A549 (cell line): ENCODE data around the gene SUGCT. TPM values are rescaled to one million over a fixed set of nuclear protein-coding genes. Genes with fewer than 3 reads are reported as not detected.

Source experiments
- ATAC-seq, 2 experiments: fragments of 200-7000 bp in 1 of 2; fragments of >200 bp in 1 of 2; cut with Nextera tagmentation in 1 of 2; cut with Tn5 transposase in 1 of 2; 3 replicates each; pipeline versions ENCODE4 v1.8.0 to v1.9.1; 2018 to 2020; ENCODE audit warnings: mild to moderate bottlenecking in 1 of 2, moderate library complexity in 1 of 2
- CTCF ChIA-PET: fragments of 300-600 bp; sonication (Branson Sonifier 250); formaldehyde crosslinking; extraction: SDS; loops from one replicate; lab custom pipeline; 2021; ENCODE audit warnings: antibody characterized with exemption, inconsistent platforms; lab: Yijun Ruan, JAX
- POLR2A ChIA-PET: fragments of 350-600 bp; formaldehyde crosslinking; extraction: SDS; loops from one replicate; lab custom pipeline; 2021; ENCODE audit warnings: antibody characterized with exemption, inconsistent platforms; lab: Yijun Ruan, JAX
- DNase-seq, 2 experiments: peaks; one replicate each; pipeline versions ENCODE4 v3.0.0 to v3.0.0-alpha.2; 2011 to 2016; ENCODE audit warnings: low read depth in 1 of 2, low spot score in 1 of 2
- FAIRE-seq: peaks from 2 replicates; lab custom pipeline; 2011; peaks lifted over from hg19 to GRCh38; lab: Jason Lieb, UNC
- H3K27ac ChIP-seq, 2 experiments: fragments of >200 bp; sonication (Bioruptor Twin); formaldehyde crosslinking; 3 replicates each; pipeline ENCODE4 v1.5.1; 2016 to 2017
- H3K4me1 ChIP-seq: fragments of >200 bp; sonication (Bioruptor Twin); formaldehyde crosslinking; 3 replicates; pipeline ENCODE4 v1.6.1; 2016
- H3K4me2 ChIP-seq: fragments of >200 bp; sonication (Bioruptor Twin); formaldehyde crosslinking; 3 replicates; pipeline ENCODE4 v1.6.1; 2016
- H3K4me3 ChIP-seq: fragments of >200 bp; sonication (Bioruptor Twin); formaldehyde crosslinking; 3 replicates; pipeline ENCODE4 v1.5.1; 2016
- H3K9me3 ChIP-seq: fragments of >200 bp; sonication (Bioruptor Twin); formaldehyde crosslinking; 3 replicates; pipeline ENCODE4 v1.6.1; 2016
- BHLHE40 ChIP-seq: IDR thresholded peaks from 2 replicates; pipeline ENCODE4 v1.6.1; 2012; ENCODE audit warnings: low read depth, low read length, inconsistent platforms
- CEBPB ChIP-seq, 2 experiments: fragments of >200 bp in 1 of 2; sonication (Bioruptor Twin) in 1 of 2; formaldehyde crosslinking in 1 of 2; IDR thresholded peaks; 2 replicates each; pipeline ENCODE4 v1.6.1; 2012 to 2016
- CHD2 ChIP-seq: fragments of 150-350 bp; IDR thresholded peaks from 2 replicates; pipeline ENCODE4 v1.6.1; 2014; ENCODE audit warnings: low read length; ENCODE audit not compliant: partially characterized antibody
- EHF ChIP-seq: fragments of 250-450 bp; sonication (Bioruptor Pico); IDR thresholded peaks from 2 replicates; pipeline ENCODE4 v1.5.0; 2020; ENCODE audit warnings: mild to moderate bottlenecking
- EHMT2 ChIP-seq: fragments of 200-600 bp; sonication (generic); IDR thresholded peaks from 2 replicates; pipeline ENCODE4 v1.6.1; 2016; ENCODE audit warnings: antibody characterized with exemption, low read depth, mild to moderate bottlenecking, moderate library complexity
- ESRRA ChIP-seq: fragments of 150-350 bp; IDR thresholded peaks from 2 replicates; pipeline ENCODE4 v1.6.1; 2014; ENCODE audit warnings: mild to moderate bottlenecking, low read length, borderline replicate concordance
- GATA3 ChIP-seq: IDR thresholded peaks from 2 replicates; pipeline ENCODE4 v1.6.1; 2012; ENCODE audit warnings: borderline replicate concordance
- HDAC2 ChIP-seq: fragments of 200-600 bp; sonication (generic); IDR thresholded peaks from 2 replicates; pipeline ENCODE4 v1.6.1; 2016
- HOXB13 ChIP-seq: fragments of 250-450 bp; sonication (Bioruptor Pico); IDR thresholded peaks from 2 replicates; pipeline ENCODE4 v1.5.0; 2020; ENCODE audit warnings: low read depth, mild to moderate bottlenecking, moderate library complexity
- HOXB5 ChIP-seq: fragments of 250-450 bp; sonication (Bioruptor Pico); IDR thresholded peaks from 2 replicates; pipeline ENCODE4 v1.5.0; 2020; ENCODE audit warnings: mild to moderate bottlenecking, moderate library complexity
- KDM1A ChIP-seq: fragments of 200-600 bp; sonication (generic); IDR thresholded peaks from 2 replicates; pipeline ENCODE4 v1.6.1; 2016; ENCODE audit warnings: low read depth, mild to moderate bottlenecking
- MAZ ChIP-seq: fragments of 150-350 bp; IDR thresholded peaks from 2 replicates; pipeline ENCODE4 v1.6.1; 2014; ENCODE audit warnings: antibody characterized with exemption, low read depth, low read length, borderline replicate concordance
- MYC ChIP-seq: IDR thresholded peaks from 2 replicates; pipeline ENCODE4 v1.6.1; 2012; ENCODE audit warnings: mild to moderate bottlenecking, inconsistent platforms, low read length, improper control_type of control experiment, borderline replicate concordance
- NFE2L2 ChIP-seq: fragments of 150-350 bp; conservative IDR thresholded peaks from 2 replicates; pipeline ENCODE4 v1.6.1; 2014; ENCODE audit warnings: low read length
- NPAS2 ChIP-seq: fragments of 250-450 bp; sonication (Bioruptor Pico); IDR thresholded peaks from 2 replicates; pipeline ENCODE4 v1.8.0; 2022; ENCODE audit warnings: mild to moderate bottlenecking, moderate library complexity, borderline replicate concordance
- POLR2A ChIP-seq: IDR thresholded peaks from 2 replicates; pipeline ENCODE4 v1.6.1; 2012; ENCODE audit warnings: mild to moderate bottlenecking, low read length
- RCOR1 ChIP-seq: fragments of 150-350 bp; IDR thresholded peaks from 2 replicates; pipeline ENCODE4 v1.6.1; 2014; ENCODE audit warnings: antibody characterized with exemption, low read length, low read depth
- RFX5 ChIP-seq: fragments of 450-650 bp; IDR thresholded peaks from 2 replicates; pipeline ENCODE4 v1.7.1; 2014; ENCODE audit warnings: antibody characterized with exemption, mild to moderate bottlenecking, moderate library complexity
- TFCP2L1 ChIP-seq: fragments of 250-450 bp; sonication (Bioruptor Pico); IDR thresholded peaks from 2 replicates; pipeline ENCODE4 v1.5.0; 2021; ENCODE audit warnings: mild to moderate bottlenecking
- TP53 ChIP-seq: fragments of 250-450 bp; sonication (Bioruptor Pico); IDR thresholded peaks from 2 replicates; pipeline ENCODE4 v1.5.0; 2021; ENCODE audit warnings: mild to moderate bottlenecking, moderate library complexity
- ZFP36 ChIP-seq: fragments of 450-650 bp; IDR thresholded peaks from 2 replicates; pipeline ENCODE4 v1.6.1; 2014; ENCODE audit warnings: borderline replicate concordance; ENCODE audit not compliant: partially characterized antibody
- ZSCAN20 ChIP-seq: fragments of 250-450 bp; sonication (Bioruptor Pico); IDR thresholded peaks from 2 replicates; pipeline ENCODE4 v1.8.0; 2022; ENCODE audit warnings: mild to moderate bottlenecking, moderate library complexity
- WGBS: methylation state at CpG from one replicate; pipeline ENCODE4 v1.1.6; 2017; ENCODE audit errors: missing lambda C conversion rate; 5-methylcytosine and 5-hydroxymethylcytosine counted together
- polyA plus RNA-seq, 4 experiments: library from polyadenylated mRNA; depleted of rRNA in 3 of 4; stranded (reverse); fragments of >200 nt; fragmentation: RNase III in 1 of 4; extraction: RNeasy Plus Mini Kit Qiagen cat#74134 plus additional on column Dnase treatment in 1 of 4; gene quantifications; 2 replicates in 3 of 4; 3 replicates in 1 of 4; pipeline ENCODE4 v1.2.3, GENCODE V29; 2011 to 2017
- TF ChIP-seq, protein P1 (sequence below): fragments of >200 bp; sonication (Bioruptor Twin); formaldehyde crosslinking; IDR thresholded peaks from 2 replicates; pipeline ENCODE4 v1.6.1; 2016
- TF ChIP-seq, protein P2 (sequence below): fragments of 200-600 bp; sonication (generic); IDR thresholded peaks from 2 replicates; pipeline ENCODE4 v1.6.1; 2016; ENCODE audit warnings: antibody characterized with exemption, mild to moderate bottlenecking, moderate library complexity
- TF ChIP-seq, protein P3 (sequence below): fragments of 250-450 bp; sonication (Bioruptor Pico); IDR thresholded peaks from 2 replicates; pipeline ENCODE4 v1.5.0; 2021; ENCODE audit warnings: mild to moderate bottlenecking, moderate library complexity, borderline replicate concordance
- TF ChIP-seq, protein P4 (sequence below): fragments of 450-650 bp; IDR thresholded peaks from 2 replicates; pipeline ENCODE4 v1.6.1; 2014; ENCODE audit warnings: antibody characterized with exemption
- TF ChIP-seq, protein P5 (sequence below): IDR thresholded peaks from 2 replicates; pipeline ENCODE4 v1.6.1; 2012; ENCODE audit warnings: low read depth, borderline replicate concordance
- TF ChIP-seq, protein P6 (sequence below): IDR thresholded peaks from 2 replicates; pipeline ENCODE4 v1.6.1; 2012

The SUGCT gene
- polyA plus RNA-seq, 2 of the 4 experiments (the other 2 are of a cell fraction) = 1.4 to 1.6 TPM

DNA sequence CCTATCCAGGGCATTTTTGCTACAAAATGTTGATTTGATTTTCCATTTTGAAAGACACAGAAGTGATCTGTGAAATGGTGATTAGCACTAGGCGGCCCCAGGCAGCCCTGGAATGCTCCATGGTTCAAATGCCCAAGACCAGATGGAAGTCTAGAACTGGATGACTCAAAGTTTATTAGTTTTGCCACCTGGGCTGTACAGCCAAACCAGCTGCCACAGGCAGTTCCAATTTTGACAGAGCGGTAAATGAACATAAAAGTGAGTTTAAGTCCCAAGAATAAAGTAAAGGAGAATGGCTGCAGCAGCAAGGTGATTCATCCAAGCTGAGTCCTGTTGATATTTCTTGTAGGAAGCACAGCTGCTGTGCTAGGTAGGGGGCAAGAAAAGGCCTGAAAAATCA is 180.5 kb downstream of the SUGCT start:
- H3K27ac ChIP-seq = no peak overlapping the region
- no peak for TF ChIP-seq ZFP36
- no peak for TF ChIP-seq RFX5
- TF ChIP-seq ESRRA = no peak
- TF ChIP-seq POLR2A = no peak
- TF ChIP-seq NFE2L2 = no peak
- no peak for TF ChIP-seq EHF (CRISPR knock-in tag)
- TF ChIP-seq, protein P1, sequence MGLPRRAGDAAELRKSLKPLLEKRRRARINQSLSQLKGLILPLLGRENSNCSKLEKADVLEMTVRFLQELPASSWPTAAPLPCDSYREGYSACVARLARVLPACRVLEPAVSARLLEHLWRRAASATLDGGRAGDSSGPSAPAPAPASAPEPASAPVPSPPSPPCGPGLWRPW = no peak
- no peak for TF ChIP-seq TP53
- no peak for TF ChIP-seq GATA3
- no peak for TF ChIP-seq BHLHE40
- no peak for TF ChIP-seq KDM1A
- no peak for TF ChIP-seq TFCP2L1 (CRISPR knock-in tag)
- TF ChIP-seq CHD2 = no peak
- no peak for TF ChIP-seq NPAS2
- TF ChIP-seq, protein P2, sequence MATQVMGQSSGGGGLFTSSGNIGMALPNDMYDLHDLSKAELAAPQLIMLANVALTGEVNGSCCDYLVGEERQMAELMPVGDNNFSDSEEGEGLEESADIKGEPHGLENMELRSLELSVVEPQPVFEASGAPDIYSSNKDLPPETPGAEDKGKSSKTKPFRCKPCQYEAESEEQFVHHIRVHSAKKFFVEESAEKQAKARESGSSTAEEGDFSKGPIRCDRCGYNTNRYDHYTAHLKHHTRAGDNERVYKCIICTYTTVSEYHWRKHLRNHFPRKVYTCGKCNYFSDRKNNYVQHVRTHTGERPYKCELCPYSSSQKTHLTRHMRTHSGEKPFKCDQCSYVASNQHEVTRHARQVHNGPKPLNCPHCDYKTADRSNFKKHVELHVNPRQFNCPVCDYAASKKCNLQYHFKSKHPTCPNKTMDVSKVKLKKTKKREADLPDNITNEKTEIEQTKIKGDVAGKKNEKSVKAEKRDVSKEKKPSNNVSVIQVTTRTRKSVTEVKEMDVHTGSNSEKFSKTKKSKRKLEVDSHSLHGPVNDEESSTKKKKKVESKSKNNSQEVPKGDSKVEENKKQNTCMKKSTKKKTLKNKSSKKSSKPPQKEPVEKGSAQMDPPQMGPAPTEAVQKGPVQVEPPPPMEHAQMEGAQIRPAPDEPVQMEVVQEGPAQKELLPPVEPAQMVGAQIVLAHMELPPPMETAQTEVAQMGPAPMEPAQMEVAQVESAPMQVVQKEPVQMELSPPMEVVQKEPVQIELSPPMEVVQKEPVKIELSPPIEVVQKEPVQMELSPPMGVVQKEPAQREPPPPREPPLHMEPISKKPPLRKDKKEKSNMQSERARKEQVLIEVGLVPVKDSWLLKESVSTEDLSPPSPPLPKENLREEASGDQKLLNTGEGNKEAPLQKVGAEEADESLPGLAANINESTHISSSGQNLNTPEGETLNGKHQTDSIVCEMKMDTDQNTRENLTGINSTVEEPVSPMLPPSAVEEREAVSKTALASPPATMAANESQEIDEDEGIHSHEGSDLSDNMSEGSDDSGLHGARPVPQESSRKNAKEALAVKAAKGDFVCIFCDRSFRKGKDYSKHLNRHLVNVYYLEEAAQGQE = no peak
- TF ChIP-seq MYC = no peak
- no peak for TF ChIP-seq MAZ
- TF ChIP-seq CEBPB (IDR thresholded peaks at IDR 0.05) = no peak
- no peak for TF ChIP-seq HOXB5 (CRISPR knock-in tag)
- DNase-seq = no peak
- no peak overlapping the region for H3K4me3 ChIP-seq
- no peak overlapping the region for H3K4me2 ChIP-seq
- POLR2A ChIA-PET = no interaction called here
- ATAC-seq = no peak
- 34% methylated on average over 2 of the region's 2 CpGs for WGBS
- no peak for FAIRE-seq
- no peaks in the 10 kb centered on the region for H3K9me3 ChIP-seq
- CTCF ChIA-PET = no interaction called here
- no peaks in the 10 kb centered on the region for H3K4me1 ChIP-seq

DNA sequence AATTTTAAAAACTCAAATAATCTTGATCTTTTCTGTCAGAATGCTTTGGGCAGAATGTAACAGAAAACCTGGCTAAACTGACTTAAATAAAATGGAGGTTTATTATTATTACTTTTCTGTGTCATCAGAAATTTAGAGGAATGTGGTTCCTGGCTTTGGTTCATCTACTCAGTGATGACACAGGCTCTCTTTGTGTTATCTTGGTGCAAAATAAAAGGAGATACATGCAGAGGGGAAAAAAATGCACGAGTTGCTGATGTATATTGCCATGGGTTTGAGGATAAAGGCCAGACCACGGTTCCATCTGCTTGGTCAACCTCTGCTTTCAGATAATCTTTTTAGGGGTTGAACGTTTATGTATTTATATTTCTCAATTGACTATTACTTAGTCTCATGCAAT is 181.4 kb downstream of the SUGCT start:
- no peaks in the 10 kb centered on the region for H3K4me1 ChIP-seq
- no peak overlapping the region for H3K27ac ChIP-seq
- H3K4me2 ChIP-seq = no peak overlapping the region
- no peak for FAIRE-seq
- no peak overlapping the region for H3K4me3 ChIP-seq
- WGBS = 2% methylated on average over 3 of the region's 3 CpGs
- CTCF ChIA-PET = no interaction called here
- POLR2A ChIA-PET = no interaction called here
- ATAC-seq = no peak
- H3K9me3 ChIP-seq = no peaks in the 10 kb centered on the region
- DNase-seq = no peak
- TF ChIP-seq KDM1A = no peak
- TF ChIP-seq, protein P3, sequence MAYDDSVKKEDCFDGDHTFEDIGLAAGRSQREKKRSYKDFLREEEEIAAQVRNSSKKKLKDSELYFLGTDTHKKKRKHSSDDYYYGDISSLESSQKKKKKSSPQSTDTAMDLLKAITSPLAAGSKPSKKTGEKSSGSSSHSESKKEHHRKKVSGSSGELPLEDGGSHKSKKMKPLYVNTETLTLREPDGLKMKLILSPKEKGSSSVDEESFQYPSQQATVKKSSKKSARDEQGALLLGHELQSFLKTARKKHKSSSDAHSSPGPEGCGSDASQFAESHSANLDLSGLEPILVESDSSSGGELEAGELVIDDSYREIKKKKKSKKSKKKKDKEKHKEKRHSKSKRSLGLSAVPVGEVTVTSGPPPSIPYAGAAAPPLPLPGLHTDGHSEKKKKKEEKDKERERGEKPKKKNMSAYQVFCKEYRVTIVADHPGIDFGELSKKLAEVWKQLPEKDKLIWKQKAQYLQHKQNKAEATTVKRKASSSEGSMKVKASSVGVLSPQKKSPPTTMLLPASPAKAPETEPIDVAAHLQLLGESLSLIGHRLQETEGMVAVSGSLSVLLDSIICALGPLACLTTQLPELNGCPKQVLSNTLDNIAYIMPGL (CRISPR knock-in tag) = no peak

DNA sequence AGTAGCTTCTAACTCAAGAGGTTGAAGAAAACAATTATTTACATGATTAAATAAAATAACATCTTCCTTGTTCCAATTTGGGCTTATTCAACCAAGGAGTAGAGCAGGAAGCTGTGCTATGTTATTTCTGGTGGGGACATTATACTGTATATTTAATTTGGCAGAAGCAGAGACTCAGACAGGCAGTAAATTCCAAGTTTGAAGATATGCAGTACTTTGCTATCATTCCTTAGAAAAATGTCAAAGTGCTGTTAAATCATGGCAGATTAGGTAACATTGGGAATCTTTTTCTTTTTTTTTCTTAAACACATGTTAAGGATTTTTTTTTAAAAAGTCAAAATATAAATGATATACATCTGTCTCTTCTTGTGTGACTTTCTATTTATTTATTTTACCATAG is 190.1 kb downstream of the SUGCT start:
- Histone ChIP-seq H3K9me3 (no peaks in the 10 kb centered on the region), H3K27ac (no peak overlapping the region), H3K4me1 (no peaks in the 10 kb centered on the region), H3K4me3 (no peak overlapping the region), H3K4me2 (no peak overlapping the region)
- ATAC-seq = no peak
- no peak for DNase-seq
- ChIA-PET POLR2A (no interaction called here), CTCF (no interaction called here)
- no peak for FAIRE-seq
- TF ChIP-seq HOXB13 (CRISPR knock-in tag) = no peak
- TF ChIP-seq, protein P4, sequence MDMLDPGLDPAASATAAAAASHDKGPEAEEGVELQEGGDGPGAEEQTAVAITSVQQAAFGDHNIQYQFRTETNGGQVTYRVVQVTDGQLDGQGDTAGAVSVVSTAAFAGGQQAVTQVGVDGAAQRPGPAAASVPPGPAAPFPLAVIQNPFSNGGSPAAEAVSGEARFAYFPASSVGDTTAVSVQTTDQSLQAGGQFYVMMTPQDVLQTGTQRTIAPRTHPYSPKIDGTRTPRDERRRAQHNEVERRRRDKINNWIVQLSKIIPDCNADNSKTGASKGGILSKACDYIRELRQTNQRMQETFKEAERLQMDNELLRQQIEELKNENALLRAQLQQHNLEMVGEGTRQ = no peak
- TF ChIP-seq, protein P5, sequence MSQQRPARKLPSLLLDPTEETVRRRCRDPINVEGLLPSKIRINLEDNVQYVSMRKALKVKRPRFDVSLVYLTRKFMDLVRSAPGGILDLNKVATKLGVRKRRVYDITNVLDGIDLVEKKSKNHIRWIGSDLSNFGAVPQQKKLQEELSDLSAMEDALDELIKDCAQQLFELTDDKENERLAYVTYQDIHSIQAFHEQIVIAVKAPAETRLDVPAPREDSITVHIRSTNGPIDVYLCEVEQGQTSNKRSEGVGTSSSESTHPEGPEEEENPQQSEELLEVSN = no peak
- no peak for TF ChIP-seq EHMT2
- TF ChIP-seq, protein P6, sequence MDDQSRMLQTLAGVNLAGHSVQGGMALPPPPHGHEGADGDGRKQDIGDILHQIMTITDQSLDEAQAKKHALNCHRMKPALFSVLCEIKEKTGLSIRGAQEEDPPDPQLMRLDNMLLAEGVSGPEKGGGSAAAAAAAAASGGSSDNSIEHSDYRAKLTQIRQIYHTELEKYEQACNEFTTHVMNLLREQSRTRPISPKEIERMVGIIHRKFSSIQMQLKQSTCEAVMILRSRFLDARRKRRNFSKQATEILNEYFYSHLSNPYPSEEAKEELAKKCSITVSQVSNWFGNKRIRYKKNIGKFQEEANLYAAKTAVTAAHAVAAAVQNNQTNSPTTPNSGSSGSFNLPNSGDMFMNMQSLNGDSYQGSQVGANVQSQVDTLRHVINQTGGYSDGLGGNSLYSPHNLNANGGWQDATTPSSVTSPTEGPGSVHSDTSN = no peak
- no peak for TF ChIP-seq ESRRA
- no peak for TF ChIP-seq KDM1A
- TF ChIP-seq HDAC2 = no peak
- TF ChIP-seq ZSCAN20 (CRISPR knock-in tag) = no peak
- no peak for TF ChIP-seq RCOR1
